Measurements from ENCODE around the gene ATP8B1. TPM values are rescaled to one million over a fixed set of nuclear protein-coding genes. Genes with fewer than 3 reads are reported as not detected.
"Not testable (repeated sequence)": the region's sequence is repeated elsewhere in the genome, so short reads cannot be mapped to it uniquely, and the experiment has no call there.

Gene ATP8B1
- total RNA-seq, 2 experiments from 2014 or later, result not detected

- DNase-seq, result no peak
- peaks cover 18% of the 10 kb centered on the region for H3K4me1 Mint-ChIP-seq (ENCODE audit: low read depth)
- Histone ChIP-seq H3K27me3 (ENCODE audit: control insufficient read depth in 1 of 2, insufficient read depth in 2 of 2, low read length in 2 of 2) (no peaks in the 10 kb centered on the region), H3K9me3 (ENCODE audit: control insufficient read depth in 1 of 2, insufficient read depth in 1 of 2, low read length in 2 of 2) (peaks cover 0 to 14% of the 10 kb centered on the region in 2 experiments), H3K4me1 (ENCODE audit: insufficient read depth, low read length) (no peaks in the 10 kb centered on the region), H3K4me3 (ENCODE audit: low read length) (no peak overlapping the region), H3K36me3 (ENCODE audit: insufficient read depth, low read length) (peaks cover 8% of the 10 kb centered on the region), H3K27ac (ENCODE audit: low read depth in 1 of 2, low read length in 2 of 2) (no peak overlapping the region)
- peaks cover 36% of the 10 kb centered on the region for H3K36me3 Mint-ChIP-seq (ENCODE audit: low read depth)
- intact Hi-C loops (cut with DNase I, micrococcal nuclease), result no loop called here
- H3K9me3 Mint-ChIP-seq, result no peaks in the 10 kb centered on the region
- CTCF ChIA-PET, result no interaction called here
- ATAC-seq (ENCODE audit: poor library complexity), result no peak
- no peak for TF ChIP-seq CTCF (IDR thresholded peaks at IDR 0.05)
- no peaks in the 10 kb centered on the region for H3K27me3 Mint-ChIP-seq
- no peak overlapping the region for H3K27ac Mint-ChIP-seq
- H3K4me3 Mint-ChIP-seq, result no peak overlapping the region
- POLR2A ChIA-PET, result no interaction called here
Observed at GRCh38 chr18:57644540-57644939, 158.6 kb downstream of the ATP8B1 start.

- POLR2A ChIA-PET, result interaction anchor here (1.3 kb wide), 1 partner anchor 13 kb away, joined by 3 read pairs; no protein-coding TSS in a partner anchor
- peaks cover 37% of the 10 kb centered on the region for H3K36me3 Mint-ChIP-seq (ENCODE audit: low read depth)
Observed at GRCh38 chr18:57643726-57644125, 159.4 kb downstream of the ATP8B1 start.

DNA sequence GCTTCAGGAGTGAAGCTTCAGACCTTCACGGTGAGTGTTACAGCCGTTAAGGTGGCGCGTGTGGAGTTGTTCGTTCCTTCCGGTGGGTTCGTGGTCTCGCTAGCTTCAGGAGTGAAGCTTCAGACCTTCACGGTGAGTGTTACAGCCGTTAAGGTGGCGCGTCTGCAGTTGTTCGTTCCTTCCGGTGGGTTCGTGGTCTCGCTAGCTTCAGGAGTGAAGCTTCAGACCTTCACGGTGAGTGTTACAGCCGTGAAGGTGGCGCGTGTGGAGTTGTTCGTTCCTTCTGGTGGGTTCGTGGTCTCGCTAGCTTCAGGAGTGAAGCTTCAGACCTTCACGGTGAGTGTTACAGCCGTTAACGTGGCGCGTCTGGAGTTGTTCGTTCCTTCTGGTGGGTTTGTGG, 160.7 kb downstream of the ATP8B1 start:
- H3K36me3 ChIP-seq (ENCODE audit: insufficient read depth, low read length); H3K27ac Mint-ChIP-seq; CTCF ChIA-PET; ATAC-seq (ENCODE audit: poor library complexity); H3K4me3 Mint-ChIP-seq; H3K27ac ChIP-seq (ENCODE audit: low read depth in 1 of 2, low read length in 2 of 2); H3K9me3 Mint-ChIP-seq; H3K9me3 ChIP-seq (ENCODE audit: control insufficient read depth in 1 of 2, insufficient read depth in 1 of 2, low read length in 2 of 2); intact Hi-C loops (cut with DNase I, micrococcal nuclease); H3K4me1 ChIP-seq (ENCODE audit: insufficient read depth, low read length); POLR2A ChIA-PET; H3K27me3 ChIP-seq (ENCODE audit: control insufficient read depth in 1 of 2, insufficient read depth in 2 of 2, low read length in 2 of 2); H3K4me3 ChIP-seq (ENCODE audit: low read length); H3K27me3 Mint-ChIP-seq: not testable (repeated sequence)
- Mint-ChIP-seq H3K4me1 (ENCODE audit: low read depth) (peaks cover 18% of the 10 kb centered on the region), H3K36me3 (ENCODE audit: low read depth) (peaks cover 44% of the 10 kb centered on the region)
- peak in 1 of 14 experiments; percentile 58 for DNase-seq

More at GRCh38 chr18:57643726-57644125, 159.4 kb downstream of the ATP8B1 start:
- ATAC-seq (ENCODE audit: poor library complexity); H3K4me3 Mint-ChIP-seq; H3K4me3 ChIP-seq (ENCODE audit: low read length); CTCF ChIA-PET; H3K27me3 Mint-ChIP-seq; H3K27ac Mint-ChIP-seq; intact Hi-C loops (cut with DNase I, micrococcal nuclease); H3K9me3 Mint-ChIP-seq; H3K36me3 ChIP-seq (ENCODE audit: insufficient read depth, low read length); DNase-seq; H3K27ac ChIP-seq (ENCODE audit: low read depth in 1 of 2, low read length in 2 of 2); H3K27me3 ChIP-seq (ENCODE audit: control insufficient read depth in 1 of 2, insufficient read depth in 2 of 2, low read length in 2 of 2); H3K4me1 ChIP-seq (ENCODE audit: insufficient read depth, low read length): not testable (repeated sequence)
- peaks cover 18% of the 10 kb centered on the region for H3K4me1 Mint-ChIP-seq (ENCODE audit: low read depth)
- peaks cover 0 to 14% of the 10 kb centered on the region in 2 experiments for H3K9me3 ChIP-seq (ENCODE audit: control insufficient read depth in 1 of 2, insufficient read depth in 1 of 2, low read length in 2 of 2)

GRCh38 chr18:57640749-57641148, 162.4 kb downstream of the ATP8B1 start:
- Histone ChIP-seq H3K36me3 (ENCODE audit: insufficient read depth, low read length) (peaks cover 8% of the 10 kb centered on the region), H3K27ac (ENCODE audit: low read depth in 1 of 2, low read length in 2 of 2) (no peak overlapping the region), H3K4me1 (ENCODE audit: insufficient read depth, low read length) (no peaks in the 10 kb centered on the region), H3K27me3 (ENCODE audit: control insufficient read depth in 1 of 2, insufficient read depth in 2 of 2, low read length in 2 of 2) (no peaks in the 10 kb centered on the region), H3K4me3 (ENCODE audit: low read length) (no peak overlapping the region), H3K9me3 (ENCODE audit: control insufficient read depth in 1 of 2, insufficient read depth in 1 of 2, low read length in 2 of 2) (peaks cover 0 to 8% of the 10 kb centered on the region in 2 experiments)
- ATAC-seq (ENCODE audit: poor library complexity) (no peak), DNase-seq (no peak)
- H3K4me1 Mint-ChIP-seq (ENCODE audit: low read depth), result peaks cover 11% of the 10 kb centered on the region
- peaks cover 38% of the 10 kb centered on the region for H3K36me3 Mint-ChIP-seq (ENCODE audit: low read depth)
- CTCF ChIA-PET, result no interaction called here
- H3K27ac Mint-ChIP-seq, result no peak overlapping the region
- H3K4me3 Mint-ChIP-seq, result no peak overlapping the region
- intact Hi-C loops (cut with DNase I, micrococcal nuclease), result no loop called here
- POLR2A ChIA-PET, result no interaction called here
- TF ChIP-seq CTCF (IDR thresholded peaks at IDR 0.05), result no peak
- H3K9me3 Mint-ChIP-seq, result no peaks in the 10 kb centered on the region
- H3K27me3 Mint-ChIP-seq, result no peaks in the 10 kb centered on the region
